Fibroblast of pulmonary artery (primary cell): Measurements from ENCODE around the gene VPS16.

ENCODE experiments used
- DNase-seq: peaks from one replicate; pipeline ENCODE4 v3.0.0-alpha.2; 2010; ENCODE audit warnings: low read depth
- H3K4me3 ChIP-seq: replicated peaks from 2 replicates; pipeline ENCODE4 v1.5.1; 2011; ENCODE audit warnings: low read depth, mild to moderate bottlenecking, control low read depth, low read length, moderate library complexity
- TF ChIP-seq, protein P1 (sequence below): IDR thresholded peaks from 2 replicates; pipeline ENCODE4 v1.5.1; 2011; ENCODE audit warnings: mild to moderate bottlenecking, control low read depth, low read length, inconsistent platforms; ENCODE audit errors: missing control alignments

The VPS16 gene

DNA sequence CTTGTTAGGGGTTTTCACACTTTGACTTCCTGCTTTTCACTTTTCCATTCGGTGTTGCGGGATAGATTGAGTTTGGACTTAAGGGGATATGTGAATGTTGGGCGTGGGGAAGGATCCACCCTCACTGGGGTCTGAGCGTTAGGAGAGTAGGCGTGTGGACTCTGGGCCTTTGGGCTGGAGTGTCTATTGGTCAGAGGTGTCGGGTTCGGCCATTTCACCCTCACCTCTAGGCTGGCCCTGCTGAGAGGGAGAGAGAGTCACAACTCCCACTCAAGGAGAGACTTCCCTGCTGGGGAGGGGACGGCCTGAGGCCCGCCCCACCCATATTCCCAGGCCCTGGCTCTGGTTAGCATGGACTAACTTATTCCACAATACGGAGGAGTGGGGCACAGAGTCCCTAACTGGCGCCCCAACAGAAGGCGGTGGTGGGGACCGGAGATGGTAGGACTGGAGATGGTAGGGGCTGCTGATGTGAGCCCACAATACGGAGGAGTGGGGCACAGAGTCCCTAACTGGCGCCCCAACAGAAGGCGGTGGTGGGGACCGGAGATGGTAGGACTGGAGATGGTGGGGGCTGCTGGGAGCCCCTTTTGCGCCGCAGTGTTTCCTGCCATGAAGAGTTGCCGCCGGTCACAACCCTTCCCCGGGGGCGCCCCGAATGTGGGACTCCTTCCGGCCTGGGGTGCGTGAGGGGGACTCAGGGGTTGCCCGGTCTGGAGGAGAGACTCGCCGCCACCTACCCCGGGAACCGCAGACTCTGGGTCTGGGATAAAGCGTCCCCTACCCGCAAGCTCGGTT is 31.3 kb downstream of the VPS16 start:
- TF ChIP-seq, protein P1, sequence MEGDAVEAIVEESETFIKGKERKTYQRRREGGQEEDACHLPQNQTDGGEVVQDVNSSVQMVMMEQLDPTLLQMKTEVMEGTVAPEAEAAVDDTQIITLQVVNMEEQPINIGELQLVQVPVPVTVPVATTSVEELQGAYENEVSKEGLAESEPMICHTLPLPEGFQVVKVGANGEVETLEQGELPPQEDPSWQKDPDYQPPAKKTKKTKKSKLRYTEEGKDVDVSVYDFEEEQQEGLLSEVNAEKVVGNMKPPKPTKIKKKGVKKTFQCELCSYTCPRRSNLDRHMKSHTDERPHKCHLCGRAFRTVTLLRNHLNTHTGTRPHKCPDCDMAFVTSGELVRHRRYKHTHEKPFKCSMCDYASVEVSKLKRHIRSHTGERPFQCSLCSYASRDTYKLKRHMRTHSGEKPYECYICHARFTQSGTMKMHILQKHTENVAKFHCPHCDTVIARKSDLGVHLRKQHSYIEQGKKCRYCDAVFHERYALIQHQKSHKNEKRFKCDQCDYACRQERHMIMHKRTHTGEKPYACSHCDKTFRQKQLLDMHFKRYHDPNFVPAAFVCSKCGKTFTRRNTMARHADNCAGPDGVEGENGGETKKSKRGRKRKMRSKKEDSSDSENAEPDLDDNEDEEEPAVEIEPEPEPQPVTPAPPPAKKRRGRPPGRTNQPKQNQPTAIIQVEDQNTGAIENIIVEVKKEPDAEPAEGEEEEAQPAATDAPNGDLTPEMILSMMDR: no peak
- peak overlapping the region; percentile 89 for H3K4me3 ChIP-seq
- DNase-seq: no peak

DNA sequence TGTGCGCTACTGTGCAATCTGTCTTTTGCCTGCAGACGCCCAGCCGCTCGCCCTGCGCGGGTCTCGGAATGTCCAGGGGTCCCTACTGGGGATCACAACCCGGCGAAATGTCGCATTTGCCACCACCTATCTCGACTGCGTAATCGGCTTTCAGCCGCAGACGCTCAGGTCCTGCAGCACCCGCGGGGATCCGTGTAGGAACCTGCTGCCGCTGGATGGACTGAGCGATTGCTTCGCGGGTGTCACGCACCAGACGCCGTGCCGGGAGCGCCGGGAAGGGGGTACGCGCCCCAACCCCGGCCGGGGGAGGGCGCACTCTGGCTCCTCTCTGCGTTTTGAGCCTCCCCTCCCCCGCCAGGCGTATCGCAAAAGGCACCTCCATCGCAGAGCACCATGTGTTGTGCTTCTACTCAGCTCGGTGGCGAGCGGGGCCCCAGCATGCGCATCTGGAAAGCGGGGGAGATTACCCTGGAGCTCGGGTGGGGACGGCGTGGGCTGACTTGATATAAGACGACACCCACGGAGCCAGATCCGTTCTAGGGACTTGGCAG is 32.0 kb downstream of the VPS16 start:
- H3K4me3 ChIP-seq: peak overlapping the region; percentile 89
- DNase-seq: peak; percentile 50
- TF ChIP-seq, protein P1: peak; percentile 2

DNA sequence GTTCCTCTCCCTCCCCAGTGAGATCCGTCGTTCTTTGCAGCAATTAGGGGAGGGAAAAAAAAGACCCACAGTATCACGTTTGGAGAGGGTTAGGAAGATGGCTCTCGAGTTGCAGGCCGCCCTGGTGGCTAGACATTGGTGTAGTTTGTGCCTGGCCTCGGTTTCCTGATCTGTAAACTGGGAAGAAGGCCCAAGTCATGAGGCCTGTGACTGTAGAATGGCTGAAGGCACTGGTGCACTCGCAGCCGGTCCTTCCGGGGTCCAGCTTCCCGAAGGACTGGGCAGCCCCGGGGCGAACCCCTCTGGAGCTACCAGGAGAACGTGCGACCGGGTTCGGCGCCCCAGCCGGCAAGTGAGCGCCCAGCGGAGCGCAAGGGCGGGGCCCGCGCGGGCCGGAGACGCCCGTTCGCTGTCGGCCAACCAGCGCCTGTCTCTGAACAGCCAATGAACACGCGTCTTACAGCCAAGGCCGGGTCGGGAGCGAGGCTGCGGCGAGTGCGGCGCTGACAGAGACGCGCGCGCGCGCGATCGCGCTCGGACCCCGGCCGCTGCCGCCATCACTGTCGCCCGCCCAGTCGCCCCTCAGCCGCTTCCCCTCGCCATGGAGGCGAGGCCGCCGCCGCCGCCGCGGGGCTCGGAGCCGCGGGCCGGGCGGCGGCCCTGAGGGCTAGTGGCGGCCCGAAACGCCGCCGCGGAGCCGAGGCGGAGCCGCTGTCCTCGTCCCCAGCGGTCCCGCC is 32.6 kb downstream of the VPS16 start, which contains the start of gene PTPRA:
Gene PTPRA, plus strand, starts transcription at position 472 of the 737 bp plus-strand sequence. CDS start 90,797 bp downstream, outside the sequence.
- peak within 1 kb of the TSS; percentile 89 for H3K4me3 ChIP-seq
- TF ChIP-seq, protein P1: no peak
- DNase-seq: peak; percentile 92

DNA sequence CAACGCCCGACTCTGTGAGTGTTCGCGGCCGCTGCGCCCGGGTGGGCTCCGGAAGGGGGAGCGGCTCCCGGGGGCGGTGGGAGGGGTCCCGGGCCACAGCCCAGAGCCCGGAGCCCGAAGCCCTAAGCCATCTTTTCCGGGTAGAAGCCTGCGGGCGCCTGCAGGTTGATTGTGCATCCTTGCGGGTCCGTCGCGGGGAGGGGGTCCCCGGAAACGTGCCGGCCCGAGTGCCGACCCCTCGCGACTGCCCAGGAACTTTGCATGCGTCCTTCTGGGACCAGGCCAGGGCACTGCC is 33.1 kb downstream of the VPS16 start:
- H3K4me3 ChIP-seq: peak overlapping the region; percentile 89
- TF ChIP-seq, protein P1: no peak
- DNase-seq: no peak

DNA sequence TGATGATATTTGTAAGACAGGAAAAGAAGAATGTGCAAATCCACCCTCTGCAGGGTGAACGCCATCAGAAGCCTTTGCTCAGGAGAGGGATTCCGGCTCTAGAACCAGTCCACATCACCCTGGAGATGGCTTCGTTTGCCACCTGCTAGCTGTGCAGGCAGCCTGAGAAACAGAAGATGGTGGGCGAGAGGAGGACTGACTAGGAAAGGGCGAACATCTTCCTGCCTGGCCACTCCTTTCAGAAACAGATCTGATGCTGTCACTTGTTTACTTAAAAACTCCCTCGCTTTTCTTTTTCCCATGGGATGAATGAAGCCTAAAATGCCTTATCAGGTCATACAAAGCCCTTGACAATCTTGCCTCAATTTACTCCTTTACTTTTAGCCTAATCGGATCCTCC is 33.9 kb downstream of the VPS16 start:
- DNase-seq: no peak
- TF ChIP-seq, protein P1: no peak

DNA sequence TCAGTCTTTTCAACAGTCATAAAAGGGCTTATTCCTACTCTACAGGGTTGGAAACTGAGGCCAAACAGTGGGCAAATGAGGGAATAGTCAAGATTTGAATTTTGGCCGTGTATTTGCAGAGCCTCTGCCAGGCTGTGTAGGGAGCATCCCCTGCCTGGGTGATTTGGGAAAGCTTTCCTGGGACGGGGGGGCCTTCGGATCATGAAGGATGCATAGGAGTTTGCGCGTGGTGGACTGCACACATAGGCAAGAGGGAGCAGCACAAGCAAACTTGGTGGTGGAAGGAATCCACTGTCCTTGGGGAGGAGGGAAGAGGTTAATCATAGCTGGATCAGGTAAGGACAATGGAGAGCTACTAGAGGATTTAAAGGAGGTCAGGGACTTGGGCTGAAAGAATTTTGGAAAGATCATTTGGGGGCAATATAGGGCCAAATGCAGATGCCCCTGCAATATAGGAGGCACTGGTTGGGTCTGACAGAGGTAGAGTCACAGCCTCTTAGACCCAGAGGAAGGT is 35.2 kb downstream of the VPS16 start:
- TF ChIP-seq, protein P1: no peak
- no peak for DNase-seq
- H3K4me3 ChIP-seq: no peak overlapping the region

More for the DNA sequence above, 33.9 kb downstream of the VPS16 start:
- H3K4me3 ChIP-seq: peak overlapping the region; percentile 89
